Psoas muscle (tissue), 8 donors: Measurements from ENCODE around the gene CAMSAP2. TPM values are rescaled to one million over a fixed set of nuclear protein-coding genes. Genes with fewer than 3 reads are reported as not detected.

Source experiments
- ATAC-seq, 4 donors: fragments of 200-7000 bp; cut with Tn5 transposase; one replicate each; pipeline ENCODE4 v1.9.1; 2020; ENCODE audit warnings: moderate library complexity in 3 of 4, mild to moderate bottlenecking in 2 of 4
- DNase-seq, 2 donors: peaks; one replicate each; pipeline ENCODE4 v3.0.0-alpha.2; 2020
- H3K27ac ChIP-seq: fragments of 200-600 bp; one replicate; pipeline ENCODE4 v1.8.0; 2022
- H3K27me3 ChIP-seq, 3 donors: fragments of 200-600 bp in 1 of 3; one replicate each; pipeline versions ENCODE4 v1.6.1 to v1.8.0; 2013 to 2022; ENCODE audit warnings: low read length in 2 of 3, mild to moderate bottlenecking in 2 of 3, moderate library complexity in 1 of 3; ENCODE audit not compliant: insufficient read depth in 3 of 3
- H3K36me3 ChIP-seq, 2 donors: fragments of 200-600 bp in 1 of 2; one replicate each; pipeline versions ENCODE4 v1.6.1 to v1.8.0; 2013 to 2022; ENCODE audit warnings: low read depth in 1 of 2, mild to moderate bottlenecking in 1 of 2, moderate library complexity in 1 of 2; ENCODE audit not compliant: insufficient read depth in 1 of 2
- H3K4me1 ChIP-seq: fragments of 200-600 bp; one replicate; pipeline ENCODE4 v1.8.0; 2022
- H3K4me3 ChIP-seq: fragments of 200-600 bp; one replicate; pipeline ENCODE4 v1.8.0; 2022; ENCODE audit warnings: mild to moderate bottlenecking
- H3K9me3 ChIP-seq: fragments of 200-600 bp; one replicate; pipeline ENCODE4 v1.8.0; 2022
- WGBS, 3 donors: extraction: QIAGEN DNeasy Blood & Tissue Kit; methylation state at CpG; one replicate each; pipeline versions ENCODE4 v1.1.6 to v1.1.7; 2013; 5-methylcytosine and 5-hydroxymethylcytosine counted together
- intact Hi-C, 2 donors: fragments of 100-400 bp; cut with DNase I; formaldehyde crosslinking; loops; one replicate each; pipeline versions ENCODE4 v1.11.0 to v1.14.2; 2022
- polyA plus RNA-seq, 3 donors: library from polyadenylated mRNA; stranded (reverse); fragments of 200-250 nt; gene quantifications; one replicate each; pipeline ENCODE4 v1.2.3, GENCODE V29; 2013
- total RNA-seq, 4 donors: library from RNA; stranded (reverse); fragmentation: NEBNext Ultra II Directional in 2 of 4; extraction: Animal tissue kit (Norgen Biotek cat#: 25700) in 2 of 4; gene quantifications; one replicate each; pipeline versions ENCODE4 v1.2.1 to v1.2.4, GENCODE V29; 2021 to 2023
- TF ChIP-seq, protein P1 (sequence below): fragments of 200-600 bp; IDR thresholded peaks from one replicate; pipeline ENCODE4 v1.8.0; 2022; ENCODE audit warnings: antibody characterized with exemption
- donor health status: healthy with polysubstance abuse.
- donor health status: DM: no; HTN: no; CAD: no; lungs with moderate emphysema.
- donor health status: Bipolar disorder and iron deficiency.
- donor health status: healthy.
- donor health status: DM: yes; HTN: yes; CAD: no.
- donor health status: DM: no; HTN: no; CAD: no.
- donor health status: DM: no; HTN: no; CAD: no.
- donor health status: DM: yes; HTN: yes; CAD: no.

The CAMSAP2 gene
- total and polyA plus RNA-seq, 7 donors: 4.8 to 70.8 (median 37.0) TPM

DNA sequence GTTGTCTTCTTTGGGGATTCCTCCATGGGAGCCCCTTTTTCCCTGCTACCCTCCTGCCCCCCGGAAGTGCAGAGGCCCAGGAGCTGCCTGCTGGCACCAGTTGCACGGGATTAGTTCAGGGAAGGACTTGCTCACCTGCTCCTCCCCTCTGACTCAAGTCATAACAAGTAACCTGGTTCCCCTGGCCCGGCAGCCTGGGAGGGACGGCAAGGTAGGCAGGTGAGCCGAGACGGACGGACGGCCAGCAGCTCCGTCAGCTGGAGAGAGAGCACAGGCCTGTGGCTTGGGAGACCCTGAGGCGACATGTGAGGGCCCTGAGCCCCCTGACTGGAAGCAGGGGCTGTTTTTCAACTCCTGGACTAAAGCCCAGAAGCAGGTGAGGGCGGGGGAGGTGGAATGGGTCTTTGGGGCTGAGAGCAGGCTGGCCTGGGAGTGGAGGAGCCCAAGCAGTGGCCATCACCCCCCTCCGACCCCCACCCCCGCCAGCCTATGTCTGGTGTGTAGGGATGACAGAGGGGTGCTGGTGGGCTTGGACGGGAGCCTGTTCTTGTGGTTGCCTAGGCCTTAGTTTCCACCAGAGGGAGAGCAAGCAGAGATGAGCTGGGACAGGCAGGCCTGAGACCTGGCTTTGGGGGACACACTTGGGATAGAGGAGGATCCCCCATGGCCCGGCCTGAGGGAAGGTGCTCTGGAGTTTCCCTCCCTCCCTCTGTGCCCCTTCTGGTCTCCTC is 156.2 kb downstream of the CAMSAP2 start, which contains the start of gene INAVA:
Gene INAVA (plus strand): TSS at position 189 of the 731 bp plus-strand sequence. CDS start 3,501 bp downstream, outside the sequence.
- WGBS, 3 donors: 90 to 93% (median 90%) methylated on average over 15 of the region's 15 CpGs
- ATAC-seq: no peak
- Histone ChIP-seq H3K36me3 (no peaks in the 10 kb centered on the region), H3K27me3 (peaks cover 0 to 32% (median 17%) of the 10 kb centered on the region in 3 donors), H3K9me3 (no peaks in the 10 kb centered on the region), H3K27ac (no peak within 1 kb of the TSS), H3K4me3 (no peak within 1 kb of the TSS), H3K4me1 (peaks cover 11% of the 10 kb centered on the region)
- DNase-seq: no peak
- TF ChIP-seq, protein P1, sequence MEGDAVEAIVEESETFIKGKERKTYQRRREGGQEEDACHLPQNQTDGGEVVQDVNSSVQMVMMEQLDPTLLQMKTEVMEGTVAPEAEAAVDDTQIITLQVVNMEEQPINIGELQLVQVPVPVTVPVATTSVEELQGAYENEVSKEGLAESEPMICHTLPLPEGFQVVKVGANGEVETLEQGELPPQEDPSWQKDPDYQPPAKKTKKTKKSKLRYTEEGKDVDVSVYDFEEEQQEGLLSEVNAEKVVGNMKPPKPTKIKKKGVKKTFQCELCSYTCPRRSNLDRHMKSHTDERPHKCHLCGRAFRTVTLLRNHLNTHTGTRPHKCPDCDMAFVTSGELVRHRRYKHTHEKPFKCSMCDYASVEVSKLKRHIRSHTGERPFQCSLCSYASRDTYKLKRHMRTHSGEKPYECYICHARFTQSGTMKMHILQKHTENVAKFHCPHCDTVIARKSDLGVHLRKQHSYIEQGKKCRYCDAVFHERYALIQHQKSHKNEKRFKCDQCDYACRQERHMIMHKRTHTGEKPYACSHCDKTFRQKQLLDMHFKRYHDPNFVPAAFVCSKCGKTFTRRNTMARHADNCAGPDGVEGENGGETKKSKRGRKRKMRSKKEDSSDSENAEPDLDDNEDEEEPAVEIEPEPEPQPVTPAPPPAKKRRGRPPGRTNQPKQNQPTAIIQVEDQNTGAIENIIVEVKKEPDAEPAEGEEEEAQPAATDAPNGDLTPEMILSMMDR: no peak
- intact Hi-C loops: loop anchor here in 1 of 2 donors (10.0 kb wide), 1 partner anchor 150 kb away; no protein-coding TSS in a partner anchor

DNA sequence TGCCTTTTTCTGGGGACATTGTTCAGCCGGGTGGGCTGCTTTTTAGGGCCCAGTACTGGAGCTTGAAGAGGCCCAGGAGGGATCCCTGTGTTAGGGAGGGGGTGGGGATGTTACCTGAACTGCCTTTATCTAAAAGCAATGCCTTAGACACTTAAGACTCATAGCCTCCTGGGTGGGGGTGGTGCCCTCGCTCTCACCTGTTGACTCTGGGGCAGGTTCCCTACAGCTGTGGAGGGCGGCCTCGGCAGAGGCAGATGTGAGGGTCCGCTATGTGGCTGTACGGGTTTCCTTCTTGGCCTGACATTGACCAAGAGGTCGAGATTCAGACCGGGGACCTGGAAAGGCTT is 156.7 kb downstream of the CAMSAP2 start:
- TF ChIP-seq, protein P1: no peak
- Histone ChIP-seq H3K9me3 (no peaks in the 10 kb centered on the region), H3K4me3 (no peak overlapping the region), H3K27me3 (peaks cover 0 to 29% (median 17%) of the 10 kb centered on the region in 3 donors), H3K4me1 (peaks cover 11% of the 10 kb centered on the region), H3K27ac (no peak overlapping the region), H3K36me3 (no peaks in the 10 kb centered on the region)
- ATAC-seq: no peak
- intact Hi-C loops: loop anchor here in 1 of 2 donors (10.0 kb wide), 1 partner anchor 149 kb away; no protein-coding TSS in a partner anchor
- WGBS, 3 donors: 75 to 85% (median 82%) methylated on average over 8 of the region's 8 CpGs
- DNase-seq: no peak

DNA sequence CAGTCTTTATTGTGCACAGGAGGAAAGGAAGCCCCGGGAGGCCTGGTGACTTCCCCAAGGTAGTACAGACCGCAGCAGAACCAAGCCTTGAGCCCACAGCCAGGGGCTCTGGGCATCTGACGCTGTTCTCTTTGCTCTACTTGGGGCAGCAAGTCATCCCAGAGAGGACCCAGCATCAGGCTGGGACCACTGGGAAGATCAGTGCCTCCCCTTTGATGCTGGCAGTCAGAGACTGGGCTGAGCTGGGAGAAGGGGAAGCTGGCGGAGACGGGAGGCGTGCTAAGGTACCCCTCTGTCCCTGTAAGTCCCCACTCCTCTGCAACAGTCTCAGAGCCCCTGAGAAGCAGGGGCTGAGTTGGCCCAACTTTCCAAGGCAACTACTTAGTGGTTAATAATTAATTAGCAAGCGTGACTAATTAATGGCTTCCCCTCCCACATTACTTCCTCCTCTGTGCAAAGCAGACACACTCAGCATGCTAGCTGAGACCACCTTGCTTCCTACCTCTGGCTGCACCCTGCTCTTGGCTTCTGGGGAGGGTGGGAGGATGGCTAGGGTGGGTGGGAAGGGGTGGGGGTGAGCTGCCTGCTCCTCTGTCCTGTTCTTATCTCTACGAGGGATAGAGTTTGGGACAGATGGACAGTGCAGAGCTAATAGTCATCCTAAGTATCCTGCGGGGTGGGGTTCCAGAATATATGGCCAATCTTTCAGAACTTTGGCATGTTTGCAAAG is 157.3 kb downstream of the CAMSAP2 start:
- H3K27me3 ChIP-seq: peaks cover 0 to 23% (median 13%) of the 10 kb centered on the region in 3 donors
- intact Hi-C loops: loop anchor here in 1 of 2 donors (10.0 kb wide), 1 partner anchor 149 kb away; no protein-coding TSS in a partner anchor
- WGBS, 3 donors: 84 to 90% (median 86%) methylated on average over 9 of the region's 9 CpGs
- H3K36me3 ChIP-seq: no peaks in the 10 kb centered on the region
- H3K4me3 ChIP-seq: no peak overlapping the region
- ATAC-seq (no peak), DNase-seq (no peak)
- H3K9me3 ChIP-seq: no peaks in the 10 kb centered on the region
- TF ChIP-seq, protein P1: no peak
- H3K27ac ChIP-seq: no peak overlapping the region
- peaks cover 10% of the 10 kb centered on the region for H3K4me1 ChIP-seq

DNA sequence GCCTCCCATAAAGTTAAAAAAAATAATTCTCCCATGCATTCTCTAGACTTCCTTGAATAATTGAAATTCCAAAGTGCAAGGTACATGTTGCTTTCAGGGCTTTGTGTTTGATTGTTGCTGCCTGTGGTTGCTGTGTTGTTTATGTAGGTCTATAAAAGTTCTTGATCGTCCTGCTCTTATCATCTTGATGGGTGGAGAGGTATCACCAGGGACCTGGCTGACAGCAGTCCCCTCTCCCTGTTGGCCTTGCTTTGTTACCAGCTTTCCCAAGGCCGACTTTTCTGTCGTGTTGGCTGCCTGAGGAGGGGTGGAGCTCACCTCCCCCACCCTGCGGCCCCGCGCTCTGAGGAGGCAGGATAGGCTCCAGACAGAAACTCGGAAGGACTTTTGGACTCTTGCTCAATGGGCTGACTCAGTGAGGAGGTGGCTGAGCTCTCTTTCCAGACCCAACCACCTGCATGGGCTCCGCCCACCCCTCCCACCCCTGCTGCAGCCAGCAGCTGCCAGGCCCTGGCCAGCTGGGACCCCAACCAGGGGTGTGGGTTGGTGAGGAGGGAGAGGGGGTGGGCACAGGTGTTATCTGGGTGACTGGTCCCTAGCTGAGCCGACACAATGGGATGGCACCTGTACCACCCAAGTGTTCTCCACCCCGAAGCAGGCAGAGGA is 158.0 kb downstream of the CAMSAP2 start:
- H3K36me3 ChIP-seq: no peaks in the 10 kb centered on the region
- 82 to 83% (median 82%) methylated on average over 10 of the region's 10 CpGs for WGBS, 3 donors
- no peak for ATAC-seq
- H3K27me3 ChIP-seq: peaks cover 0 to 18% (median 10%) of the 10 kb centered on the region in 3 donors
- no peaks in the 10 kb centered on the region for H3K9me3 ChIP-seq
- H3K4me3 ChIP-seq: no peak overlapping the region
- intact Hi-C loops: loop anchor here in 1 of 2 donors (10.0 kb wide), 1 partner anchor 148 kb away; no protein-coding TSS in a partner anchor
- no peak overlapping the region for H3K27ac ChIP-seq
- TF ChIP-seq, protein P1: no peak
- no peak for DNase-seq
- H3K4me1 ChIP-seq: peaks cover 3% of the 10 kb centered on the region
